Activated CD8-positive, alpha-beta memory T cell treated with anti-CD3 and anti-CD28 coated beads, Interleukin-2, amount 50 U/mL, for 1 hour (primary cell): ENCODE data around the gene S100A7.
"Not testable (repeated sequence)": the region's sequence is repeated elsewhere in the genome, so short reads cannot be mapped to it uniquely, and the experiment has no call there.

Experiments
- DNase-seq: peaks from one replicate; pipeline ENCODE4 v3.0.0-alpha.2; 2020; ENCODE audit errors: extremely low read depth

Gene S100A7

DNA sequence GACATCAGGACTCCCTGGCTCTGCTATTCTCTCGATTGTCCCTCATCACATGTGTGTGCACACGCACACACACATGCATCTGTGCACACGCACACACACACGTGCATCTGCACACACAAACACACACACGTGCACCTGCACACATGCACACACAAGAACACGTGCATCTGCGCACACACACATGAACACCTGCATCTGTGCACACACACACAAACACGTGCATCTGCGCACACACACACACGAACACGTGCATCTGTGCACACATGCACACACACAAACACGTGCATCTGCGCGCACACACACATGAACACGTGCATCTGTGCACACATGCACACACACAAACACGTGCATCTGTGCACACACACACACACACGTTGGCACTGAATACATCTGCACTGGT is 29.4 kb downstream of the S100A7 start:
- no peak for DNase-seq

DNA sequence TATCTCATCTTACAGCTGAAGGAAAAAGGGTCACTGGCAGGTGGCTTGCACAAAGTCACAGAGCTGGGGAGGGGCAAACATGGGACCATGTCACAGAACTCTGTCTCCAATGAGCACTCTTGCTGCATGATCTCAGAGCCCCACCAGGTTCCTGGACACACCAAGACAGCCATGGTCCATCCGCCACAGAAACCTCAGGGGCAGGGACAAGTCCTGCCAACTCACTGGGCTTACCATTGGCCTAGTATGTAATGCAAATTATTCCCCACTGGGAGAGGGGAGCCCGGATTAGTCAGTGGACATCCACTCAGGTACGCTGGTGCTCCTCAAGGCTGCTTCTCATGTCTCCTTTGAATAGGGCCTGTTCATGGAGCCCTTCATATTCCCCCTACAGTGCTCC is 29.9 kb downstream of the S100A7 start:
- DNase-seq: no peak

DNA sequence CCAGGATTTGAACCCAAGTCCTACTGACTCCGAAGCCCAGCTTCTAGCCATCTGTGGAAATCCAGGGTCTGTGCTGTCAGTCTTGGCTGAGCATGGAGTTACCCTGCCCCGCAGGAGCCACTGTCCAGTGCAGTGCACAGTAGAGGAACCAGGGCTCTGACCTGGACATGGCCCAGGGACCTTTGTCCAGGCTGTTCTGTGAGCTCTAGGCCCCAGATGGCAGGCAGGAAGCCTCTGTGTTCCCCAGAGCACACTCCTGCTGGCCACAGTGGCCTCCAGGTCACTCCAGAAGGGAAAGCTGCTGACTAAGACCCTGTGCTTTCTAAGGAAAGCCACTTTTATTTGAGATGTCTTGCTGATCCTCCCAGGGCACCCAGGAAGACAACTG is 30.3 kb downstream of the S100A7 start:
- DNase-seq: no peak

DNA sequence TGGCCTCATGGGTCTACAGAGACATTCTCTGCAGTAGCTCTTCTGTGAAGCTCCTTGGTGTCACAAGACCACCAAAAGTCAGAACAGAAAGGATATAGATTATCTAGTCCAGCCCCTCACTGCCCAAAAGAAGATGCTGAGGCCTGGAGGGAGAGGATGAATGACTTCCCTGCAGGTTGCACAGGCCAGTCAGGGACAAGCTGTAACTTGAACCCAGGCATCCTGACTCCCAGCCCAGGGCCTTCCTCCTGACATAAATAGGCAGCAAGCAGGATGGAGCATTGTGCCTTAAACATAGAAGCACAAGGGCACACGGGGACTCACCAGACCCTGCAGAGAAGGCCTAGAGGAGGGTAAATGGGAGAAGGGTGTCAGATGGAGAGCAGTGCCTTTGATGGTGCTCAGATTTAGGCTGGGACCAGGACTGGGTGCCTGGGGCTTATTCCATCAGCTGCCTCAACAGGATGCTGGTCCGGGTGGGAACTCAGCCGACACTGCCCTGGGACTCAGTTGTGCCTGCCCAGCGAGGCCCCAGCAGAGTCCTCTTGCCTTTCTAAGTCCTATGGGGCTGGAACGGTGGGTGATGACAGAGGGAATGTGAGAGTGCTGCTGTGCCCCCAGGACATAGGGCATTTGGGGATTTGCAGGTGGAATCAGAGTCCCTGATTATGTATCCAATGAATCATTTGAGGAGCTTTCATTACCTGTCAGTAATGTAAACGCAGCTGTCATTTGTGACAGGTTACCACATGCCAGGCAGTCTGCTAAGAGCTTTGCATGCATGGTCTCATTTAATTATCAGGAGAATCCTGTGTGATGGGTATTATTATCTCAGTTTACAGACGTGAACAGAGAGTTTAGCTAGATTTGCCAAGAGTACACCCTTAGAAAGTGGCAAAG is 30.9 kb downstream of the S100A7 start:
- no peak for DNase-seq

DNA sequence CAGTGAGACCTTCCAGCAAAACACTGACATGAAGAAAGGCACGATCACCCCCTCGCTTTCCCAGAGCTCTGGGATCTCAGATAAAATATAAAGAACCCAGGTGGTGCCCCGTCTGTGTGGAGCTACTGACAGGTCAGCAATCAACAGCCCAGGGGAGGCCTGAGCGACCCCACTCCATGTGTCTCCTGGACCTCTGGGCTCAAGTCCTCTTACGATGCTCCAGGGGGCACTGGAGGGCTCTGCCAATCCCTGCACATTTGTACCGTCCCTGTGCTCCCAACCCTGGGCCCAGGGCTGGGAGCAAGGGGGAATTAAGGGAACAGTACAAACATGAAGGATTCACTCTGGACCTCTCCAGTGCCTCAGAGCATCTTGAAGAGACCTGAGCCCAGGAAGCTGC is 31.7 kb downstream of the S100A7 start:
- no peak for DNase-seq

DNA sequence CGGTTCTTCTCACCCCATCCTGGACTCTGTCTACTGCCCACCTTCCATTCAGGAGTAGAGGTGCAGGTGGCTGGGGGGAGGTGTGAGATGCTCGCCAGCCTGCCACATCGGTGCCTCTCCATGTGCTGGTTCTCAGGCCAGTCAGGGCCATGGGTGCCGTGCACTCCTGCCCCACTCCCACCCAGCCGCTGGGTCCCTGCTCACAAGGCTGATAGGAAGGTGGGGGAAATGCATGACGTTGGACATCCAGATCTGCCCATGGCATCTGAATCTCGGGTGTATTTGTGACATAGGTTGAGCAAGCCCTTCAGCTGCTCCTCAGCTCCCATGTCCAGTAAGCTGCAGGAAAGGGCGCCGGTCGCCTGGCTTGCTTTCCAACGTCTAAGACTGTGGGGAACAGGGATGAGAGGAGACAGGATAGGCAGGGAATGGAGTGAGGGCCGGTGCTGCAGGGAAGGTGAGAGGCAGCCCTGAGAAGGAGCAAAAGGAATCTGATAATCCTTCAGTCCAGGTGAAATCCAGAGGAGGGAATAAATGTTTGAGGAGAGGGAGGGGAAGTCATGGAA is 32.3 kb downstream of the S100A7 start:
- no peak for DNase-seq

DNA sequence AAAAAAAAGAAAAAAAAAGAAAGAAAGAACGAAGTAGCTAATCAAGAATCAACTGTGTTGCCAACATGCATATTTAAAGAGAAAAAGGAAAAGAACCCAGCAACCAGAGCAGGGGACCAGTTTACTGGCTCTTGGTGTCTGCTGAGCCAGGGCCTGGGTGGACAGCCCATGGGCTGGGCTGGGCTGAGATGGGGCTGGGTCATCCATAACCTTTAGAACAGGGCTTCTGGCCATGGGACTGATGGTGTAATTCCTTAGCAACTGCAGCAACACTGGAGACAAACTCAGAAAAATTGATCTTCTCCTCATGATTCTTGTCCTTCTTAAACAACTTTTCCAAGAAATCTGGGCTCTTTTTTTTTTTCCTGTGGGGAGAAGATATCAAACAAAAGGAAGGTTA is 33.6 kb downstream of the S100A7 start:
- DNase-seq: no peak

DNA sequence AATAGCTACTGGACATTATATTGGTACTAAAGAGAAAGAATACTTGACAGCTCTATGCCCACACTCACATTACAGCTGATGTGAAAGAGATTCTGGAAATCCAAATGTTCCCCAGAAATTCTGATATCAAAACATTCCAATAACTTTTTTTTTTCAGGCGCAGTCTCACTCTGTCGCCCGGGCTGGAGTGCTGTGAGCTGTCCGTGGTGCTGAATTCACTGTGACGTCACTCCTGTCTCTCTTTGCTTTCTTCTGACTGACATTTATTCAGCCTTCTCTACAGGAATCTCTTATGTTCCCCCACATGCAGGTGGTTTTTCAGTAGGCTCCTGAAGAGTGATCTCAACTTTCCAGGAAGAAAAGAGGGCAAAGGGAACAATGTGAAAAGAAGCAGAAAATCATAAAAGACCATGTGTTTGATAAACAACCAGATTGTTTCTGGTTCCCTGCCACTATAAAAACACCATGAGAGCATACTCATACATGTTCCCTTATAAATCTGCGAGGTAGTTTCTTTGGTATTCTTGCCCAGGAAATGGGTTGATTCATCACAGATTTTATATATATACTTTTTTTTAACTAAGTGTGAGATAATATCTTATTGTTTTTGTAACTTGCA is 37.9 kb downstream of the S100A7 start:
- DNase-seq: peak; percentile 23

DNA sequence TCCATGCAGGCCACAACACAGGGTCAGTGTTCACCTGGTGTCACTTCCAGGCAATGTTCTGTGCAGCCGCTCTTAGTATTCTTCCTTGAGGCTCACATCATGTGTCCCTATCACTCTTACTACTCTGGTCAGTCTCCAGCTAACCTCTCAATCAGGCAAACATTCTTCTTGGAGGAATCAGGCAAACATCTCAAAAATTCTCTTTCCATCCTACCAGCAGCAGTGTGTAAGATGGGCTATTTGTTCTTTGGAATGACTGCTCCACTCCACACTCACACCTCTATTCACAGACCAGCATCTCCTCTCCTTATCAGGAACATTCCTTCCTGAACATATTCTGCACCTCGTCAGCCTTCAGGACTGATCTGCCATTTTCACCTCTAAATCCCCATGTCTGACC is 40.1 kb downstream of the S100A7 start:
- no peak for DNase-seq

DNA sequence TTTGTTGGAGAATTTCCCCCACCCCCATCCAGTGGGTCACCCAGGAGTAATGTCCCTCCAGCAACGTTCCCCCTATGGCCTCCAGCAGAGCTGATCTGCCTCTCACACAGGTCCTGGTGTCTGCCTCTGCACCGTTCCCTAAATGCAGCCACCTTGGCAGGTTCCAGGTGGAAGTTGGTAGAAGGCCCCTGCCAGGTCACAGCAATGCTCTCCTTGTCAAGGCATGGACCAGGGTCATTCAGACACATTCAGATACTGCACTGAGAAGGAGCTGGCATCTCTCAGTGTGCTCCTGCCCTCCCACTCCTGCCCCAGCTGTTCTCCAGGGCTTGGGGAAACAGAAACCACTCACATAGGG is 41.0 kb downstream of the S100A7 start:
- DNase-seq: not testable (repeated sequence)

DNA sequence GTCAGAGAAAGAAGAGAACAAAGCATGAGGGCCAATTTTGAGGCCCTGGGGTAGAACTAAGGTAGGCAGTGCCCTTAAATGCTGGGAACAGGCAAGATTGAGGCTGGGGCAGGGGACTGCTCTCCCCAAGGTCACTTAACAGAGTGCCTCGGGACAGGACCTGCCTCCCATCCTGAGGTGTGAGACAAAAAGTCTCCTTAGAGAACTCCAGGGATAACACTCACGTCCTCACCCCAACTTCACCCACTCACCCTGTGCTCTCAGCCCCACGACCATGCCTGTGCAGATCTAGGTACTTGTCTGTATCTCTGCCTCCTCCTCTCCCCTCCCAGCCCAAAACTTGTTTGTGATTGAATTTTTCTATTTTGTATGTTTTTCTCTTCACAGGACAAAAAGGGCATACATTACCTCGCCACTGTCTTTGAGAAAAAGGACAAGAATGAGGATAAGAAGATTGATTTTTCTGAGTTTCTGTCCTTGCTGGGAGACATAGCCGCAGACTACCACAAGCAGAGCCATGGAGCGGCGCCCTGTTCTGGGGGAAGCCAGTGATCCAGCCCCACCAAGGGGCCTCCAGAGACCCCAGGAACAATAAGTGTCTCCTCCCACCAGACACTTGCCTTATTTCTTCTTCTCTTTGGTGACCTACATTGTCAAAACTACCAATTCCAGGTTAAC is 41.6 kb downstream of the S100A7 start:
- DNase-seq: not testable (repeated sequence)

DNA sequence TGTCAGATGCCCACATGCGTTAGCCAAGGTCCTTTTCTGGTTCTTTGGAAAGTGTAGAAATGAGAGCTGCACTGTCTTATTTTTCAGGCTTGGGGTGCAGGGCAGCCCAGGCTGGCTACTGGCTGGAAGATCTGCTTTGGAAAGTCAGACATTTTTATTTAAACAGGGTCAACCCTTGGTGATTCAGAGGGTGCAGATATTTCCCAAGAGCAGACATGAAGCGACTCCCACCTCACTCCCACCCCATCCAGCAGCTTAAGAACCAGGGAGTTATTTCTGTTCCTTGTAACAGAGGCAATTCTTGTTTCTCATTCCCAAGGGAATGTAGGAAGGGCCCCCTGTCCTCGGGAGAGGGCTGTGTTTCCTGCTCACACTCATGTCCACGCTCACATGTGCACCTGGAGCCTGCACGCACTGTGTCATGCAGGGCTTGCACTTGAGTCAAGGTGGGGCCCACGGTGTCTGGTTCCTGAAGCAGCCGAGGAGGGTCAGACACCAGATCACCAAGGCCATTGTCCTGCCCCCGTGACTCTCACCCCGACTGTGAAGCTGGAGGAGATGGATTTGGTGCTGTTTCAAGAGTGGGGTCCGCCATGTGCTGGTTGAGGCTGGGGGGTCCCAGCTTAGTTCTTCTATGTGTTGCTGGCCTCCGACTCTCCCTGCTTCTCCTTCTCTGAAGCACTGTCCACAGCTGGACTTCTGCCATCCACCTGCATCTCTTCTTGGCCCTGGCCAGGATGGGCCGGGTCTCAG is 43.1 kb downstream of the S100A7 start:
- no peak for DNase-seq

DNA sequence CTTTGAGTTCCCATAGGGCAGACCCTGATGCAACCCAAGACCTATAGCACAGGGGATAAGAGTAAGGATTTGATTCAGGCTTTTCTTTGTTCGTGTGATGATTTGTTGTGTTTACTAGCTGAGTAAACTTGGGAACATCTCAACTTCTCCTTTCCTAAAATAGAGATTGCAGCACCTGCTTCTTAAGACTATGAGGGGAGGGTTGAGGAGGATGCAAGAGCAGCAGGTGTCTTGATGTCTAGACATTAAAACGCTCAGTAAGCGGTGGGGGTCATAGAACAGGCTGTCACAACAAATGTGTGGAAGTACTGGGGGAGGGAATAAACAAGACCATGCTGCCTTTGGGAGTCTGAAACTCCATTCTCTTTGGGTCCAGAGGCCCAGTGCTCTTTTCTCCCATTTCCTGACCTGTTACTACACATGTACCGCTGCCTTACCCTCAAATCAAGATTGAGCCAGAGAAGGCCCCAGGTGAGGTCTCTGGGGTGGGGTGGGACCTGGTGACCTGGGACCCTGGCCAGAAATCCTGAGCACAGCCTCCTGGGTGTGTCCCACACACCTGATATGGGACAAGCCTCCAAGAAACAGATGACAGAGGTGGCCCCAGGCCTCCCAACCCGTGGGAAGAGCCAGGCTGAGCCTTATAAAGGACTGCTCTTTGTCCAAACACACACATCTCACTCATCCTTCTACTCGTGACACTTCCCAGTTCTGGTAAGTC is 44.4 kb downstream of the S100A7 start, which contains the start of gene S100A7A:
S100A7A (plus strand) TSS at position 671 of the 721 bp plus-strand sequence. CDS start 1,563 bp downstream, outside the sequence.
- no peak for DNase-seq

DNA sequence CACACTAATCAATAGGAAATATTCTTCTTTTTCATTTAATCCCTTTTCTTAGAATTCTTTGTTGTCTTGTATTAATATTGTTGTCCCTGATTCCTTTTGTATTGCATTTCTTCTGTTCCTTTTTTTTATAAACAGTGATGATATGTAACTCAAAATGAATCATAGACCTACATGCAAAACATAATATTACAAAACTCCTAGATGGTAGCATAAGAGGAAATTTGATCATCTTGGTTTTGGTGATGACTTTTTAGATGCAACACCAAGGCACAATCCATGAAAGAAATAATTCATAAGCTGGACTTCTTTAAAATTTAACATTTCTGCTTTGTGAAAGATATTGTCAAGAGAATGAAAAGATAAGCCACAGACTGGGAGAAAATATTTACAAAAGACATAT is 46.5 kb downstream of the S100A7 start:
- not testable (repeated sequence) for DNase-seq
